ENCODE data around the gene CYP2C18.

DNA sequence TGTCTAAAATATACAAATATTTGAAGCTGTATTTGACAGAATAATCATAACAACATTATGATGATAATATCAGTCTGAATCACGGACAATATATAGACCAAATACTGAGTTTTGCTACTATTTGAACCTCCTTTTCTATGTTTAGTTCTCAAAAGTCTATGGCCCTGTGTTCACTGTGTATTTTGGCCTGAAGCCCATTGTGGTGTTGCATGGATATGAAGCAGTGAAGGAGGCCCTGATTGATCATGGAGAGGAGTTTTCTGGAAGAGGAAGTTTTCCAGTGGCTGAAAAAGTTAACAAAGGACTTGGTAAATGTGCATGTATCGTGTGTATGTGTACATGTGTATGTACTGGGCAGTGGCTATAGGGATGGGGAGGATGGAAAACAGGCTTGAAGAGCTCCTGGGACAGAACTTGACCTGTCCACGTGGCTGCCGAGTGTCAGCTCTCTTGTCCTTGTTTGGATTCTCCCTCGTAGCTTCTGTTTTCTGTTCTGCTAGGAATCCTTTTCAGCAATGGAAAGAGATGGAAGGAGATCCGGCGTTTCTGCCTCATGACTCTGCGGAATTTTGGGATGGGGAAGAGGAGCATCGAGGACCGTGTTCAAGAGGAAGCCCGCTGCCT lies 4.2 kb downstream of the CYP2C18 start:
- TF ChIP-seq, protein P1, sequence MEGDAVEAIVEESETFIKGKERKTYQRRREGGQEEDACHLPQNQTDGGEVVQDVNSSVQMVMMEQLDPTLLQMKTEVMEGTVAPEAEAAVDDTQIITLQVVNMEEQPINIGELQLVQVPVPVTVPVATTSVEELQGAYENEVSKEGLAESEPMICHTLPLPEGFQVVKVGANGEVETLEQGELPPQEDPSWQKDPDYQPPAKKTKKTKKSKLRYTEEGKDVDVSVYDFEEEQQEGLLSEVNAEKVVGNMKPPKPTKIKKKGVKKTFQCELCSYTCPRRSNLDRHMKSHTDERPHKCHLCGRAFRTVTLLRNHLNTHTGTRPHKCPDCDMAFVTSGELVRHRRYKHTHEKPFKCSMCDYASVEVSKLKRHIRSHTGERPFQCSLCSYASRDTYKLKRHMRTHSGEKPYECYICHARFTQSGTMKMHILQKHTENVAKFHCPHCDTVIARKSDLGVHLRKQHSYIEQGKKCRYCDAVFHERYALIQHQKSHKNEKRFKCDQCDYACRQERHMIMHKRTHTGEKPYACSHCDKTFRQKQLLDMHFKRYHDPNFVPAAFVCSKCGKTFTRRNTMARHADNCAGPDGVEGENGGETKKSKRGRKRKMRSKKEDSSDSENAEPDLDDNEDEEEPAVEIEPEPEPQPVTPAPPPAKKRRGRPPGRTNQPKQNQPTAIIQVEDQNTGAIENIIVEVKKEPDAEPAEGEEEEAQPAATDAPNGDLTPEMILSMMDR (IDR thresholded peaks at IDR 0.05) = no peak
- TF ChIP-seq ZFX (IDR thresholded peaks at IDR 0.05; ENCODE audit: borderline replicate concordance) = no peak

All from 22Rv1 (cell line).